ENCODE measurements around the gene FBXO28.

The FBXO28 gene

GRCh38 chr1:224189561-224189960 lies 75.7 kb downstream of the FBXO28 start:
- TF ChIP-seq CTCF (IDR thresholded peaks at IDR 0.05; ENCODE audit: insufficient read depth, low read length, poor library complexity, severe bottlenecking): no peak
- Histone ChIP-seq H3K36me3 (ENCODE audit: control insufficient read depth, insufficient read depth, low read length) (peaks cover 1% of the 10 kb centered on the region), H3K27me3 (replicated peaks; ENCODE audit: control insufficient read depth, insufficient read depth, low read length) (no peaks in the 10 kb centered on the region), H3K4me3 (replicated peaks; ENCODE audit: low read depth, low read length) (no peak overlapping the region)
- no peak for DNase-seq (ENCODE audit: extremely low read depth, insufficient read length)

DNA sequence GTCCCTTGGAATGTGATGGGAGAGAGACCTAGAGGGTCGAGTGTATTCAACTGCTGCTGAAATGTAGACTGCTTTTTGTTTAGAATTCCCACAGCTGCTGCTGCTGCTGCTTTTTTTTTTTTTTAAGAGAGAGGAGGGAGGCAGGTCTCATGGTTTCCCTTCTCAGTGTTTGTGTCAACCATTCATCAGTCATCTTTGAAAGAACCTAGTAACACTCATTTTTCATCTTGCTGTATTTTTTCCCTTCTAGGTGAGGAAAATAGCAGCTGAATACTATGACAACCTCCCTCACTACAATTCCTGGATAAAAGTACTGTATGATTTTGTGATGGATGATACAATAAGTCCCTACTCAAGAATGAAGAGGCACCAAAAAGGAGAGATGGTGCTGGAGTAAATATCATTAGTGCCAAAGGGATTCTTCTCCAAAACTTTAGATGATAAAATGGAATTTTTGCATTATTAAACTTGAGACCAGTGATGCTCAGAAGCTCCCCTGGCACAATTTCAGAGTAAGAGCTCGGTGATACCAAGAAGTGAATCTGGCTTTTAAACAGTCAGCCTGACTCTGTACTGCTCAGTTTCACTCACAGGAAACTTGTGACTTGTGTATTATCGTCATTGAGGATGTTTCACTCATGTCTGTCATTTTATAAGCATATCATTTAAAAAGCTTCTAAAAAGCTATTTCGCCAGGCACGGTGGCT lies 78.3 kb downstream of the FBXO28 start:
- no peak for TF ChIP-seq CTCF (IDR thresholded peaks at IDR 0.05; ENCODE audit: insufficient read depth, low read length, poor library complexity, severe bottlenecking)
- DNase-seq (ENCODE audit: extremely low read depth, insufficient read length): no peak
- no peak overlapping the region for H3K4me3 ChIP-seq (replicated peaks; ENCODE audit: low read depth, low read length)
- no peaks in the 10 kb centered on the region for H3K27me3 ChIP-seq (replicated peaks; ENCODE audit: control insufficient read depth, insufficient read depth, low read length)
- peaks cover 1% of the 10 kb centered on the region for H3K36me3 ChIP-seq (ENCODE audit: control insufficient read depth, insufficient read depth, low read length)

DNA sequence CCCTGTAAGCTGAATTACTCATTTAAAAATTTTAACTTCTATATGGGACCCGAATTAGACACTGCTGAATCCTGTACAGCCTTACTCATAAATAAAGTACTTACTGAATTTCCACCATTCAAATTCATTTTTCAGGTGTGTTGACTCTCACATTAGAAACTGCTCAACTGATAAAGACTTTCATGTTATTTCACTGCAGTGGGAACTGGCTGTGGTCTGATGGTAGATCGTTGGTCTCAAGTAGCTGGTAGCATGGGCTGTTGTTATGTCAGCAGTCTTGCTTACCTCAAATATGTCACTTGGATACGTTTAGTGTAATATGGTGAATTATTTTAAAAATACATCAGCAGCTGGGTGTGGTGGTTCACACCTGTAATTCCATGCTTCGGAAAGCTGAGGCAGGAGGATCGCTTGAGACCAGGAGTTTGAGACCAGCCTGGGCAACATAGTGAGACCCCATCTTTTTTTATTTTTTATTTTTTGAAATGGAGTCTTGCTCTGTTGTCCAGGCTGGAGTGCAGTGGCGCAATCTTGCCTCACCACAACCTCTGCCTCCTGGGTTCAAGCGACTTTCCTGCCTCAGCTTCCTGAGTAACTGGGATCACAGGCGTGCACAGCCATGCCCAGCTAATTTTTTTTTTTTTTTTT lies 79.5 kb downstream of the FBXO28 start:
- Histone ChIP-seq H3K27me3 (replicated peaks; ENCODE audit: control insufficient read depth, insufficient read depth, low read length) (no peaks in the 10 kb centered on the region), H3K36me3 (ENCODE audit: control insufficient read depth, insufficient read depth, low read length) (peaks cover 1% of the 10 kb centered on the region), H3K4me3 (replicated peaks; ENCODE audit: low read depth, low read length) (no peak overlapping the region)
- DNase-seq (ENCODE audit: extremely low read depth, insufficient read length): no peak
- no peak for TF ChIP-seq CTCF (IDR thresholded peaks at IDR 0.05; ENCODE audit: insufficient read depth, low read length, poor library complexity, severe bottlenecking)

DNA sequence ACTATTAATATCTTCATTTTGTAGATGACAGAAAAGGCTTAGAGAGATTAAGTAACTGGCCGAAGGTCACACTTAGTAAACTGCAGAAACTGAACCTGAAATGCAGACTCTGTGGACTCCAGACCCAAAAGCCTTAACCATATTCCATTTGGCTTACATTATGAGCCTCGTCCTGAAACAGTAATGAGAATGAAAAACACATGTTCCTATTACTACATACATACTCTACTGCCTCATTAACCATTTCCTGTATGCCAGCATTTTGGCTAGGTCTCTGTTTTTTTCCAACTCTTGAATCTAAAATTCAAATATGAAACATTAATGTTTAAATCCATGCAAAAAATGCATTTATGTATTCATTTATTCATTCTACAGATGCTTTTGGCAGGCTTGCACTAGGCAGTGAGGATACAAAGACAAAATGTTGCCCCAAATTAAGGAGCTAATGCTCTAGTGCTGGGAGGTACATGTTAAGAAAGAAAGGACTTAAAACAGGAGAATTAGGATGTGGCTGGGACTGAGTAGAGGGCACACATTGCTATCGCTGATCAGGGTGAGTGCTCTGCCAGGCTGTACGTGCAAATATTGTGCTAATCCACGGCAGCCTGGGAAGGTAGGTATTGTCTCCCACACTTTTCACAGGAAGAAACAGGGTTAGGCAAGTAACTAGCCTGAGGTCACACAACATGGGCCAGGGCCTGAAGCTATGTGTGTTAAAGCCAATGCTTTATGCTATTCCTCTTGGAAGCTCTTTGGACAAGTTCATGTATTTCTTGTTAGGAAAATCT lies 83.1 kb downstream of the FBXO28 start:
- no peak for DNase-seq (ENCODE audit: extremely low read depth, insufficient read length)
- Histone ChIP-seq H3K4me3 (replicated peaks; ENCODE audit: low read depth, low read length) (no peak overlapping the region), H3K36me3 (ENCODE audit: control insufficient read depth, insufficient read depth, low read length) (no peaks in the 10 kb centered on the region; the same call in 1 of the 2 replicates), H3K27me3 (replicated peaks; ENCODE audit: control insufficient read depth, insufficient read depth, low read length) (no peaks in the 10 kb centered on the region)
- TF ChIP-seq CTCF (IDR thresholded peaks at IDR 0.05; ENCODE audit: insufficient read depth, low read length, poor library complexity, severe bottlenecking): no peak

DNA sequence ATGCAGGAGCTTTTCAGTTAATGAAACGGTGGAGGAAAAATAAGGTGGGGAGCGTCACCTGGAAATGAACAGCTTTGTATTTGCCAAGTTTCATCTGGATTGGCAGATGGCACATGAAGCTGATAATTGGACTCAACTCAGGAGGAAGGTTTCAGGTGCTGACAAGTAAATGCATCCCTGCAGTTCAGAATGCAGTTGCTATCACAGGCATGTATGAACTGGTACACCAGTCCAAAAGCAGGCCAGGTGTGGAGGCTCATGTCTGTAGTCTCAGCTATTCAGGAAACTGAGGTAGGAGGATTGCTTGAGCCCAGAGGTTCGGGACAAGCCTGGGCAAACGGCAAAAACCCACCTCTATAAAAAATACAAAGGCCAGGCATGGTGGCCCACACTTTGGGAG lies 84.7 kb downstream of the FBXO28 start:
- no peak for DNase-seq (ENCODE audit: extremely low read depth, insufficient read length)
- no peaks in the 10 kb centered on the region for H3K36me3 ChIP-seq (ENCODE audit: control insufficient read depth, insufficient read depth, low read length)
- no peak for TF ChIP-seq CTCF (IDR thresholded peaks at IDR 0.05; ENCODE audit: insufficient read depth, low read length, poor library complexity, severe bottlenecking)
- no peaks in the 10 kb centered on the region for H3K27me3 ChIP-seq (replicated peaks; ENCODE audit: control insufficient read depth, insufficient read depth, low read length)
- no peak overlapping the region for H3K4me3 ChIP-seq (replicated peaks; ENCODE audit: low read depth, low read length)

Measured in GM06990 (cell line).